Pulmonary artery endothelial cell (primary cell): ENCODE measurements around the gene MYCBP. TPM values are rescaled to one million over a fixed set of nuclear protein-coding genes. Genes with fewer than 3 reads are reported as not detected.
"Not testable (repeated sequence)": the region's sequence is repeated elsewhere in the genome, so short reads cannot be mapped to it uniquely, and the experiment has no call there.

Experiments used
- DNase-seq: peaks from one replicate; pipeline ENCODE4 v3.0.0-alpha.2; 2011; ENCODE audit warnings: low read depth, low spot score
- total RNA-seq: library from RNA; depleted of rRNA; stranded (reverse); fragments of >200 nt; gene quantifications from 2 replicates; pipeline ENCODE4 v1.2.3, GENCODE V29; 2014

Gene MYCBP
- total RNA-seq, 1 donor from 2014 or later = 12.9 TPM

DNA sequence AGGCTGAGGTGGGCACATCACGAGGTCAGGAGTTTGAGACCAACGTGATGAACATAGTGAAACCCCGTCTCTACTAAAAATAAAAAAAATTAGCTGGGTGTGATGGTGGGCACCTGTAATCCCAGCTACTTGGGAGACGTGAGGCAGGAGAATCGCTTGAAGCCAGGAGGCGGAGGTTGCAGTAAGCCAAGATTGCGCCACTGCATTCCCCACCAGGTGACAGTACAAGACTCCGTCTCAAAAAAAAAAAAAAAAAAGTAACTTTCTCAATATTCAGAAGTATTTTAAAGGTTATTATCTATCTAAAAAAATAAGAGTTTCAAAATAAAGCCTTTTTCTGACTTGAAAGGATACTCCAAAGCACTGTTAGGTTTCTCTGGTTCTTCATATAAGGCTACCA is 5.9 kb downstream of the MYCBP start:
- no peak for DNase-seq

DNA sequence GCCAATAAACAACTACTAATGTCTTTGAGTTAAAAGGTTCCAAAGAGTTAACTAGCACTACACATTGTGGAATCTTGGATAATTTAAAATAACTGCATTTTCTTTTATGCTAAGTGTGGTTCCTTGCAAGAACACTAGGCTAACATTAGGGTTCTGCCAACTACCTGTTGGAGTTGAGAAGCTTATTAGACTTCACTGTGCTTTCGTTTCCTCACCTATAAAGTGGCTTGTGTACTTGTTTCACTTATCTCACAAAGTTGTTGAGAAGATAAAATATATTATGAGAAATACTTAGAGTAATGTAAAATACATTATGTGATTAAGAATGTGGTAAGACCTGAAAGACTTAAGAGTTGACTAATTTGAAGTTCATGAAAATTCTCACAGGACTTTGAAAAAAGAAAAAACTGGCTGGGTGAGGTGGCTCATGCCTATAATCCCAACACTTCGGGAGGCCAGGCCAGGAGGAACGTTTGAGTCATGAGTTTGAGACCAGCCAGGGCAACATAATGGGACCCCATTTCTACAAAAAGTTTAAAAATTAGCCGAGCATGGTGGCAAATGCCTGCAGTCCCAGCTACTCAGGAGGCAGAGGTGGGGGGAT is 7.9 kb downstream of the MYCBP start:
- DNase-seq = no peak

DNA sequence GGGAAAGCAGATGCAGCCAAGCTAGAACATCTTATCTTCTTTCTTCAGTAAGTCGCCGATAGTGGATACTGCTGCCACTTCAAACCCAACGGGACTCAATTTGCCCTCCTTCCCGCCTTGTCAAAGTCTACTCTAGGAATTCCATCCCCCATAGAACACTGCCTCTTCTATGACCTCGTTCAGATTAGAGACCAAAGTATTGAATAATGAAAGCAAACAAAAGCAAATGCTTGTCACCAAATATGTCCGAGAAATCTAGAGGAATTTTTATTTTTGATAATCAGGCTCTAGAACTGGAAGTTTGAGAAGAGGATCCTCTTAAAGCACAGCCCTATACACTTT is 12.7 kb downstream of the MYCBP start:
- no peak for DNase-seq

DNA sequence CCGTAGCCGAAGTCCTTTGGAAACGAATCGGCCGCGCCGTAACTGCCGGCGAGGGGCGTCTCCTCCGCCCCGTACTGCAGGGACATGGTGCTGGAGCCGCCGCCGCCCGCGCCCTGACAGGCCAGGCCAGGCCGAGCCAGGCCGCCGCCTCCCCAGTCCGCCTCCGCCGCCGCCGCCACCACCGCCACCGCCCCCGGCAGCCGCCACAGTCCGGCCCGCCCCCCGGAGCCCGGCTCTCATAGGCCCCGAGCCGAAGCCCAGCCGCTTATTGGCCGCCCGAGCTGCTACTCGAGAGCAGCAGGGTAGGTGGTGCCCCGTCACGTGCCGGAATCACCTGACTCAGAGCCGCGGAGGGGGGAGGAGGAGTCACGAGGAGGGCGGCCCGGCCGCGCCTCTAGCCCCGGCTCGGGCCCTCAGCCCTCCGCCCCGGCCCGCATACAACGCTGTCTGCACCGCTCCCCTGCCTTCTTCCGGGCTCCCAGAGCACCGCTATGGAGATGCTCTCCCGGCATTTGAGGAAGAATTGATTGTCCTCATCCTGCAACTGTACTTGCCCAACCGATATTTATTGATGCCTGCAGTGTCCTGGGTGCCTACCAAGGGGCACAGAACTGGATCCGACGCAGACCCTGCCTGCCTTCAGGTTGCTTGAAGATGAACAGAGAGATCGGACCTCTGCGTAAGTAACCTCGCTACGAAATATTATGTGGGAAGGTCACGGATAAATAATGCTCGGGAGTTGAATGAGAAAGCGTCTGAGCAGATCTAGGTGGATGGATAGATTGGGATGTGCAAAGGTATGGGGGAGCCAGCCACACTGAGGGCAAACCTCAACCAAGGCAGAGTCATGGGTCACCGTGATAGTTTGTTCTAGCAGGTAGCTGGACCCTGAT is 13.3 kb downstream of the MYCBP start, which contains the start of gene RRAGC:
Gene RRAGC, minus strand, starts transcription at position 212 of the 893 bp plus-strand sequence. Its CDS starts 126 bp downstream, at position 86.
- peak; percentile 91 for DNase-seq

DNA sequence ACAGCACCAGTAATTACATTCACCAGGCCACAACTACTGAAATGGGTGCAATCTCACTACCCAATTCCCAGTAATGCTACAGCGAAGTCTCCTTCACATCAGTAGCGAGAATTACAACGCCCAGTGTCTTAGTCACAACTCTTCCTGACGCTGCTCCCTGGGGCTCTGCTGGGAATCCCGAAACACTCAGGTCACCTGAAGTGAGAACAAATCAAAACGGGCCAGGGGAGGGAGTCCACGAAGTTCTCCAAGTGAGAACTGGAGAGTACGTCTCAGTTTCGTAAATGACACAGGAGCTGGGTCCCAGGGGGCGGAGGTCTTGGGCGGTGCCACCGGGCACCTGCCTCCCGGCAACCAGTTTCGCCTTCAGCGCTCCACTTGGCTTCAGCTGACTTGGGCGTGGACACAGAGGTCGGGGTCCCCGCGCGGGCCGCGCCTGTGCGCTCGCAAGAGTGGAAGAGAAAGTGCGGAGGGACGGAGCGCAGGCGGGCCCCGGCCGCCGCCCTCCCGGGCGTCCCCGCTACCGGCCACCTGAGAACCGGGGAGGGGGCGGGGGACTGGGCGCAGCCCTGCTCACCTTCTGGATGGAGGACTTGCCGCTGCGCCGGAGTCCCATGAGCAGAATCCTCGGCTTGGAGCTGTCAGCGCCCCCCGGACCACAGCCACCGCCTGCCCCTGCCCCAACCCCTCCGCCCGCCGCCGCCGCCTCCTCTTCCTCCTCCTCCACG is 14.2 kb downstream of the MYCBP start:
- DNase-seq = no peak

DNA sequence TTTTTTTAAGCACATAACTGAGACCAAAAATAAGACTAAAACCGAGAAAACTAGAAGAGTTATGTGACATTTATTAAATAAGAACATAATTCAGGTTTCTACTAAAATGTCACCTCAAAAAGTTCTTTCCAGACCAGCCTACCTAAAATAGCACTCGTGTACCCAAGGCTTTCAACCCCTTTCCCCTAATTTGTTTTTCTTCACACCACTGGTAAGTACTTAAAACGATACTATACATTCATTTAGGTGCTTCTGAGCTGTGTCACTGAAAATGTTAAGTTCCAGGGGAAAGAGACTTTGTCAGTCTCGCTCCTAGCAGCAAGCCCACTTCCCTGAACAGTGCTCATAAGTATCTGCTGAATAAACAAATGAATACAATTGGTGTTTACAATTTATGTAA is 20.4 kb downstream of the MYCBP start:
- no peak for DNase-seq

DNA sequence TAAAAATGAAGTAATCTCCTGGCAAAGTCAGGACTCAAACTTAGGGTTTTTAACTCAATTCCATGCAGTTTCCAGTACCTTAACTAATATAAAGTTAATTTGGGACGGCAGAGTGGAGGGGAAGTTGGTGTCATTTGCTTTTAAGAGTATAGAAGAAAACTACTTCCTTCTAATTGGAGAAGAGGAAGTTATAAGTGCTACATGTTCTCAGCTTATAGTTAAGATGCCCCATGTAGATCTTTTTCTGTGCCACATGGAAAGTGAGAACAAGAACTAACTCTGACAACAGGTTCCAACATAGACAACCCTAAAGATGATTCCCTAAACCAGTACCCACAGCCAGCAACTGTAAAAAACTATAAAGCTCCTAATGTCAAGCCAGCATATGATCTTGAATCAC is 25.1 kb downstream of the MYCBP start:
- DNase-seq = no peak

DNA sequence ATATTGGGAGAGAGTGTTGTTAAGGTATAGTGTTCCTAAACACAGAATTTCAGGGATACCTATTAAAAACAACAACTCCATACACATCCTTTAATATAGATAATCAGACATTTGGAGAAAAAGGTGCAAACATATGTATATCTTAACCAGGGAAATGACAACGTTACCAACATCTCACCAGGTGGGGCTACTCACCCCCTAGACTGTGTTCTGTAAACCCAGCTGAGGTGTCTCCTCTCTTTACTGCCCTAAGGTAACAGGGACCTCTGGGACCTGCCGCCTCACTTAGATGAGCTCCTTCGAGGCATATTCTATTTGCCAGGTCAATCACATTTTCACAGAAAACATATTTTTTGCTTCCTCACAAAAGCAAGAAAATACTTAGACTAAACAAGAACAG is 26.9 kb downstream of the MYCBP start:
- DNase-seq = no peak

DNA sequence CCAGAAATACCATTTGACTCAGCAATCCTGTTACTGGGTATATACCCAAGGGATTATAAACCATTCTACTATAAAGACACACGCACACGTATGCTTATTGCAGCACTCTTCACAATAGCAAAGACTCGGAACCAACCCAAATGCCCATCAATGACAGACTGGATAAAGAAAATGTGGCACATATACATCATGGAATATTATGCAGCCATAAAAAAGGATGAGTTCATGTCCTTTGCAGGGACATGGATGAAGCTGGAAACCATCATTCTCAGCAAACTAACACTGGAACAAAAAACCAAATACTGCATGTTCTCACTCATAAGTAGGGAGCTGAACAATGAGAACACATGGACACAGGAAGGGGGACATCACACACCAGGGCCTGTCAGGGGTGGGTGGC is 28.1 kb downstream of the MYCBP start:
- DNase-seq = not testable (repeated sequence)

DNA sequence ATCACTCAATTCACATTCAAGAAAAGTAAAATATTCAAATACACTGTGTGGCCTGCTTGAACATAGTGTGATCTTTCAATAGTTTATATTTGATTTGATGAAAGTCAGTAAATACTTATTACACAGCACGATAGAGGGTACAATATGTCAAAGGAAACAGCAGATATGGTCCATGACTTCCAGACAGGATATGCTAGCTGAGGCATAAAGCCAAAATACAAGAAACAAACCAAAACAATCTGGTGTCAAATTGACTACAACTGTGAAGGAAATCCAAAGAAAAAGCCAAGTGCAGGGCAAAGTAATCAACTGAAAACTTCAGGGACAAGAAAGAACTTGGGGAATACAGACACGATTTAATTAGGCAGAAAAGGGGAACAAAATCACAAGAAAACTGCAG is 32.9 kb downstream of the MYCBP start:
- no peak for DNase-seq

DNA sequence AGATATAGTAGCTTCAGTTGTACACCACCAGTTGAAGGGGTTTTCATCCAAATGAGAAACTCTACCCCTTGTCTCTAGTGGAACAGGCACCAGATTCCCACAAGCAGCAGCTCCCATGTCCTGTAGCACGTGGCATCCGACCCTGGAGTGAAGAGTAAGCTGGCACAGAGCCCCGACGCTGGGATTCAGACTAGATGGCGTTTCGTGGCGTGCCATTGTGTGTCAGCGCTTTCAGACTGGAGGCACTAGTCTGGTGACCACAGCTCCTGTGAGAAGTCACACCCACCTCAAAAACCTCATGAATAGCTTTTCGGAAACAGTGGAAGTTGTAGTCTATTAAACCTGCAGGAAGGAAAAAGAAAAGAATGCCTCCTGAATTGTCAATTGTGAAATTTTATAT is 33.8 kb downstream of the MYCBP start:
- DNase-seq = peak; percentile 27

DNA sequence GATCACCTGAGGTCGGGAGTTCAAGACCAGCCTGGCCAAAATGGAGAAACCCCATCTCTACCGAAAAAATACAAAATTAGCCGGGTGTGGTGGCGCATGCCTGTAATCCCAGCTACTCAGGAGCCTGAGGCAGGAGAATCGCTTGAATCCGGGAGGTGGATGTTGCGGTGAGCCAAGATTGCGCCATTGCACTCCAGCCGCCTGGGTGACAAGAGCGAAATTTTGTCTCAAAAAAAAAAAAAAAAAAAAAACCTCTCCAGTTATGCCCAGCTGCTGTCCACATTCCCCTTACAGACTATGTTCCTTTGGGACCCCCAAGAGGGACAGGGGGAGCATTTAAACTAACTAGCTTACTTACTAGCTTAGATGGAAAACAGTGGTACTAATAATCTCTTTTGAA is 36.8 kb downstream of the MYCBP start:
- DNase-seq = not testable (repeated sequence)

DNA sequence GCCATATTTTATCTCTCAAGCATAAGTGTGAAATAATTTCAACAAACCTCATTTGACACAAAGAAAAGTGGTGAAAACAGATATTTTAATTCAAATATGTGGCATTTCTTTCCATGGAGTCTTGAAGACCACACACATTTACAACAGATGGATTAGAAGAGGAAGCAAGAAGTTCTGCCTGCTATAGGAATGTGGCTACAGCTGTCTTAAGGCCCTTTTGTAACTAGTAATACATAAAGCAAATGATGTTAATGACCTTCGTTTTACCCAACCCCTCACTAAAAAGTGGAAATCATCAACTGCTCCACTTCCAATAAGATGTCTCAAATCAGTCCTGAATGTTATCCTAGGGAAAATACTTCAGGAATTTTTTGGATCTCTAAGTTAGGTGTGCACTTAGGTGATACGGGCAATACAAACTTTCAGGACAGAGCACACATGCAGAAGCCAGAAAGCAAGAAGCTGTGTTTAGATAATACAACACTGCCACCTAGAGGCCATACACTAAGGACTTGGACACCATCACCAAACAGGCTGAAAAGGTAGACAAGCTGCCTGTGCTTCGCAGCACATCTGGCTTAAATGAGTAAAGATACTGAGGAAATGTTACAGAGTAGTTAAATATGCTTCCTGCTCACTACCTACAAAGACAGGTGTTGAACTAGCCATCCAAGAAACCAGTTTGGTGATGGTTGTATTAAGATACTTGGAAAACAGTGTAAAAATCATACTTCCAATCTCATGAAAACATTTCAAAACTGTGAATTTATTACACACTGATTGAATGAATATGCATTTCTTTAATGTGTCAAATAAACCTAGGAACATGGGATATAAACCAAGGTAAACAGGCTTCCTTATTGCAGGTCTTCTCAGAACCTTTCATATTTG is 38.0 kb downstream of the MYCBP start:
- DNase-seq = peak; percentile 55

DNA sequence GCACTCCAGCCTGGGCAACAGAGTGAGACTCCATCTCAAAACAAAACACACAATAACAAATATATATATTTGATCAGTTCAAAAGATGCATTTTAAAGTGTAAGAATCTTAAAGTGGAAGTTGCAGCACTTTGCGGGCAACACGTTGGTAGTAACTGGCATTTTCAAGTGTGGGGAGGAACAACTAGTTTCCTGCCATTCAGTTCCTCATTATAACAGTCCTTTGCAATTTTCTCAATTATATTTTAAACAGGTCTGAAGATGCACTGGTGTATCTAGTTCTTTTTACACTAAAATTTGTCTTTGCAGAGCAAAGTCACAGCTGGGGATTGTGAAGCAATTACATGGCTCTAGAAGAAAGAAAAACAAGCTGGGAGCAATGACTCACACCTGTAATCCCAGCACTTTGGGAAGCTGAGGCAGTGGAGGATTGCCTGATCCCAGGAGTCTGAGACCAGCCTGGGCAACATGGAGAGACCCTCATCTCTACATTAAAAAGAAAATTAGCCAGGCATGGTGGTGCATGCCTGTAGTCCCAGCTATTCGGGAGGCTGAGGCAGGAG is 38.8 kb downstream of the MYCBP start:
- no peak for DNase-seq

DNA sequence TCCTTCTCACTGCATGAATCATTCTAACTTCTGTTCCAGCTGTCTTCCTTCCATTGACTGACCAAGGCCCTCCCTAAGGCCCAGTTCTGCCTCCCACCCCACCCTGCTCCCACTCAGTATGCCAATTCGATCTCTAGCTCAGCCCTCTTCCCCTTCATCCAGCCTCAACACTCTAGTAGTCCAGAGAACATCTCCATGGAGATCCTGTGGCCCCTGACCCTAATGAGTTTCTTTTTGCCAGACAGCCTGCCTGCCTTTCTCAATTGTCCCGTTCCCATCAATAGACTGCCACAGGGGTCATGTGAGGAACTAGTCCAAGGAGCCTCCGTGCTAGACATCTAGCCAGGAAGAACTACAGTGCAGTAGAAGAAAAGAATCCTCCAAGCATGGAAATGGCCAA is 40.0 kb downstream of the MYCBP start:
- no peak for DNase-seq

DNA sequence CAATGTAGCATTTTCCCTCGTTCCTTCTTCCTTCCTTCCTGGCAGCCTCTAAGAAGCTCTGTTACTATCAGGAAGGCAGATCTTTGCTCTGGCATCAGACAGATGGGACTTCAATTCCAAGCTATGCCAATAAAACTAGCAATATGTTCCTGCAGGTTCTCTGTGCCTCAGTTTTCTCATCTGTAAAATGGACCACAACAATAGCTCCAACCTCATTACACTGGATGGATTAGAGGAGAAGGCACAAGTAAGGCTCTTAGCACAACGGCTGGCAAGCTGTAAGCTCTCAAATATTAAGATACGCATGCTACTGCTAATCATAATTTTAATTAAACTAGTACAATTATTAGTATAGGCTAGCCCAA is 40.8 kb downstream of the MYCBP start:
- no peak for DNase-seq

DNA sequence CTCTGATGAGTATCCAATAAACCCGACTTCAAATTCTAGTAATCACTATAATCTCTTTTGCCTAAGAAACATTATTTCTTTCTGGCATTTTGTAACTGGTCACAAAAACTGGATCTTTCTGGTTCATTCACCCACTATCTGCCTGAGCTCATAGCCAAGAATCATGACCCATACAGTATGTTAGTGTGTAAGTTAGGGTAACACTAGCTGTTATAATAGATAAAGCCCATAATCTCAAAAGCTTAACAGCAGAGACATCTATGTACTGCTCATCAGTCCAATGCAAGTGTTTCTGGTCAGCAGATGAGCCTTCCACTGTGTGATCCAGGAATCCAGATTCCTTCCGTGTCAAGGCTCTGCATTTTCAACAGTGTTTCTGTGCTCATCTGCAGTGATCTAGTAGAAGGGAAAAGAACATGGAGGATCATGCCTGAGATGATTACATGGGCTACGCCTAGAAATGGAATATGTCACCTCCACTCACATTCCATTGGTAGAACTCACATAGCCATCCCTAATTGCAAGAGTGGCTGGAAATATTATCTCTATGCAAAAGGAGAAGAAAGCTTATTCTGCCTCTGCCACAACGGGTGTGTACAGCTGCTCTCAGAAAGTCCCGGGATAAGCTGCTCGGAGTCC is 41.3 kb downstream of the MYCBP start:
- no peak for DNase-seq

DNA sequence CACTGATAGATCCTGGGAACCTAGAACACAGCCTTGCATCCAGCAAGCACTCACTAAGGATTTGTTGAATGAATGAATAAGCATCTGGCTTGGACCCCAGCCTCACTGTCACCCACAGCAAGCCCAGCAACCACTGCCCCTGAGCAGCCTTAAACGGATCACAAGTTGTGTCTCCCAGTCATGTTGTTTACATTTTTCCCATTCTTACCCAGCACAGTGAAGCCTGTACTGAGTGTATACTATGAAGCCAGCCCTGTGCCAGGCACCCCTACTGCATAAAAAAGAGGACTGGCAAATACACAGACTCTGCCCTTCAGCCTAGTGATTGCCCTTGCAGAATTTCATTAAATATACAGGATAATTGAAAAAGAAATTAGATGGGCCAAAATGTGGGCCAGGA is 43.8 kb downstream of the MYCBP start:
- DNase-seq = no peak

DNA sequence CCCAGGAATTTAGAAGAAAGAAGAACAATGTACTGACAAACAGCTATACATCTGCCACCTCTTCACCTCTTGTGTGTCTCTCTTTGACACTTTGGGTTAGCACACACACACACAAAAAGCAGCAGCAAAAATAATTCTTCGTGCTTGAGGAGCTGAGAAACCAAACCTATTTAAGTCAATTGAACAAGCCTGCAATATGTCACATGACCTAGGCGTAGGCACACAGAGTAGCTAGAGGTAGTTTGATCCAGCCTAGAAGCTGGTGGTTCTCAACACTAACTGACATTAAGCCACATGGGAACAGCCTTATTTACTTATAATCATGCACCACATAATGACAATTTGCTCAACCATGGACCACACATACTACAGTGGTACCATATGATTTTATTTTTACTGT is 45.8 kb downstream of the MYCBP start:
- DNase-seq = no peak

DNA sequence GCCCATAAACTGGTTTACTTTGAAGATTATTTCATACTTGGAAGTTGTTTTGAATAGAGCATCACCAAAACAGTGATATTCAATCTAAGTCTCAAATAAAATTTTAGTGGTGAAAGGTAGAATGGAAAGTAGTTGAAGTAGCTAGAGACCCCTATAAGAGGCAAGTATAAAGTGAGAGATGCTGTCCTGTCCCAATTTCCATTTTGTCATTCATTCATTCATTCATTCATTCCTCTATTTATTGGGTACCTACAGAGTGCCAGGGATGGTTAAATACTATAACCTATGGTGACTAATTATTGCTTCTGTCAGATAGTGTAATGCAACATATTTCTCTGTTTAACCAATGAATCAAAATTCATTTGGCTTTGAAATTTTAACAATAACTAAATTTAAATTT is 46.3 kb downstream of the MYCBP start:
- no peak for DNase-seq

DNA sequence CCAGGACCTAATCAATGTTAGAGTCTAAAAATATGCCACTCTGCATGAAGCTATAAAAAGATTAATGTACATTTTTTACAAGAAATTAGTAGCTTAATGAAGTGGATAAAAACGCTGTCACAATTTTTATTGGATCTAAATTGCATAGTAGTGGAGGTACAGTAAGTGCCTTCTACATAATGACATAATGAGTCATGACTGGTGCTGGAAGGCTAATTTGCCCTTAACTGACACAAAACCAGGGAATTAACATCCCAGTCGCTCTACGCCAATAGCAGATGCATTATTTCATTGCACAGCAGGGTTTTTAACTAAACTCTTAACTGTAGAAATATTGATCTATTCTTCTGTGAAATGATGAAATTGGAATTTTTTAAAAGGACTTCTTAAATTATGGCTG is 46.9 kb downstream of the MYCBP start:
- DNase-seq = no peak
